Measurements from ENCODE around the gene SASS6.
"Not testable (repeated sequence)": the region's sequence is repeated elsewhere in the genome, so short reads cannot be mapped to it uniquely, and the experiment has no call there.

SASS6 gene

GRCh38 chr1:100070201-100070939 lies 62.4 kb downstream of the SASS6 start:
- Histone ChIP-seq H3K27me3 (ENCODE audit: insufficient read depth, low read length) (no peaks in the 10 kb centered on the region), H3K27ac (ENCODE audit: low read depth, low read length) (no peak overlapping the region), H3K4me1 (ENCODE audit: insufficient read depth, low read length) (no peaks in the 10 kb centered on the region), H3K4me3 (ENCODE audit: low read length) (no peak overlapping the region), H3K9ac (ENCODE audit: low read depth, low read length) (no peak overlapping the region), H3K36me3 (ENCODE audit: insufficient read depth, low read length) (peaks cover 82% of the 10 kb centered on the region), H3K9me3 (ENCODE audit: insufficient read depth, low read depth, low read length) (no peaks in the 10 kb centered on the region)
- WGBS = 92% methylated on average over 4 of the region's 5 CpGs

DNA sequence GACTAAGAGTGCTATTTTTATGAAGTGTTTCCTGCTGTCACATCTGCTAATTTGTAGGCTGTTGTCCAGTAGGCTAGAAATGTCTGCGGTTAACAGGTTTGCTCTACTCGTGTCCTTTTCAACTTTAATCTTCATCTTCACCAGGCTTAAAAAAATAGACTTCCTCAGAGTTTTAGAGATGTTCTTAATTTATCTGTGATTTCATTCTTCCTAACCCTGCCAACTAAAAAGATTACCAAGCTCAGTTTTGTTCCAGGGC lies 66.8 kb downstream of the SASS6 start:
- no peak overlapping the region for H3K4me3 ChIP-seq (ENCODE audit: low read length)
- no peak overlapping the region for H3K9ac ChIP-seq (ENCODE audit: low read depth, low read length)
- WGBS = 91% methylated on average over 2 of the region's 2 CpGs
- no peaks in the 10 kb centered on the region for H3K4me1 ChIP-seq (ENCODE audit: insufficient read depth, low read length)
- H3K27me3 ChIP-seq (ENCODE audit: insufficient read depth, low read length) = no peaks in the 10 kb centered on the region
- no peaks in the 10 kb centered on the region for H3K9me3 ChIP-seq (ENCODE audit: insufficient read depth, low read depth, low read length)
- H3K27ac ChIP-seq (ENCODE audit: low read depth, low read length) = no peak overlapping the region
- H3K36me3 ChIP-seq (ENCODE audit: insufficient read depth, low read length) = peaks cover 85% of the 10 kb centered on the region

DNA sequence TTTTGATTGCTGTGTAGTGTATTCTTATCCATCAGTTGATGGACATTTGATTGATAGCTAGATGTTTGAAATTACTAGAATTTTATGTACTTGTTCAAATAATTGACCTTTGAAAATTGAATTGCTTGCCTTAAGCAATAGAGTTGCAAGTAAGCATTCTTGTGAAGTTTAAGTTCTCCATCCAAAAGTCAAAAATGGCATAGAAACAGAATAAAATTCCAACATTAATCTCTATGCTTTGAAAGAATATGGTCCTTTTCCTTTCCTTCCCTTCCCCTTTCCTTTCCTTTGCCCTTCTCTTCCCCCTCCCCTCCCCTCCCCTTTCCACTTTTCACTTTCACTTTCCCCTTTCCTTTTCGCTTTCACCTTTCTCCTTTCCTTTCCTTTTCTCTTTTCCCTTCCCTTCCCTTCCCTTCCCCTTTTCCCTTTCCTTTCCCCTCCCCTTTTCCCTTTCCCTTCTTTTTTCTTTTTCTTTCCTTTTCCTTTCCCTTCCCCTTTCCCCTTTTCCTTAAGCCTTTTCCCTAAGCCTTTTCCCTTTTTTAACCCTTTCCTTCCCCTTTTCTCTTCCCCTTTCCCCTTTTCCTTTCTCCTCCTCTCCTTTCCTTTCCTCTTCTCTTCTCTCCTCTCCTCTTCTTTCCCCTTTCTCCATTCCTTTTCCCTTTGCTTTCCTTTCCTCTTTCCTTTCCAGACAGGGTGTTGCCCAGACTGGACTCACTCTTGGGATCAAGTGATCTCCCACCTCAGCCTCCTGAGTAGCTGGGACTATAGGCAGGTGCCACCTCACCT lies 67.4 kb downstream of the SASS6 start:
- H3K4me1 ChIP-seq (ENCODE audit: insufficient read depth, low read length) = no peaks in the 10 kb centered on the region
- no peaks in the 10 kb centered on the region for H3K9me3 ChIP-seq (ENCODE audit: insufficient read depth, low read depth, low read length)
- no peaks in the 10 kb centered on the region for H3K27me3 ChIP-seq (ENCODE audit: insufficient read depth, low read length)
- H3K36me3 ChIP-seq (ENCODE audit: insufficient read depth, low read length) = peaks cover 85% of the 10 kb centered on the region
- H3K4me3 ChIP-seq (ENCODE audit: low read length) = no peak overlapping the region
- H3K9ac ChIP-seq (ENCODE audit: low read depth, low read length) = no peak overlapping the region
- H3K27ac ChIP-seq (ENCODE audit: low read depth, low read length) = no peak overlapping the region
- WGBS = 89% methylated on average over 1 of the region's 1 CpG

GRCh38 chr1:100061681-100062080 lies 71.0 kb downstream of the SASS6 start:
- H3K9me3 ChIP-seq (ENCODE audit: insufficient read depth, low read depth, low read length) = no peaks in the 10 kb centered on the region
- no peak overlapping the region for H3K9ac ChIP-seq (ENCODE audit: low read depth, low read length)
- H3K27ac ChIP-seq (ENCODE audit: low read depth, low read length) = no peak overlapping the region
- peaks cover 75% of the 10 kb centered on the region for H3K36me3 ChIP-seq (ENCODE audit: insufficient read depth, low read length)
- no peak overlapping the region for H3K4me3 ChIP-seq (ENCODE audit: low read length)
- no peaks in the 10 kb centered on the region for H3K27me3 ChIP-seq (ENCODE audit: insufficient read depth, low read length)
- no peaks in the 10 kb centered on the region for H3K4me1 ChIP-seq (ENCODE audit: insufficient read depth, low read length)
- WGBS = 100% methylated on average over 1 of the region's 3 CpGs

DNA sequence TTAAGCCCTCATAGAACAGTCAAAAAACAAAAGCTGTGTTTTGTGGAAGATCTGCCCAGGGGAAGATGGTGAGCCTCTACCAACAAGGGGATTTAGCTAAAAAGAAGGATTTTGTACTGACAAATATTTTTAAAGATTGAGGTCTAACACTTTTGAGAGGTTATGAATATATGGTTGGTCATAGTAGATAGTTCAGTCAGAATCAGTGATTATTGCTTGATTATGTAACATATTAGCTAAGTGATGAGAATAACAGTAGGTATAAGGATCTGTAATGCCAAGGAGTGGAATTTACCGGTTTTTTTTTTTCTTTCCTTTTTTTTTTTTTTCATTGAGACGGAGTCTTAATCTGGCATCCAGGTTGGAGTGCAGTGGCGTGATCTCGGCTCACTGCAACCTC lies 79.0 kb downstream of the SASS6 start:
- 94% methylated on average over 4 of the region's 4 CpGs for WGBS
- H3K27me3 ChIP-seq (ENCODE audit: insufficient read depth, low read length) = no peaks in the 10 kb centered on the region
- no peak overlapping the region for H3K9ac ChIP-seq (ENCODE audit: low read depth, low read length)
- peaks cover 21% of the 10 kb centered on the region for H3K36me3 ChIP-seq (ENCODE audit: insufficient read depth, low read length)
- H3K4me3 ChIP-seq (ENCODE audit: low read length) = no peak overlapping the region
- H3K27ac ChIP-seq (ENCODE audit: low read depth, low read length) = no peak overlapping the region
- peaks cover 8% of the 10 kb centered on the region for H3K4me1 ChIP-seq (ENCODE audit: insufficient read depth, low read length)
- H3K9me3 ChIP-seq (ENCODE audit: insufficient read depth, low read depth, low read length) = no peaks in the 10 kb centered on the region

DNA sequence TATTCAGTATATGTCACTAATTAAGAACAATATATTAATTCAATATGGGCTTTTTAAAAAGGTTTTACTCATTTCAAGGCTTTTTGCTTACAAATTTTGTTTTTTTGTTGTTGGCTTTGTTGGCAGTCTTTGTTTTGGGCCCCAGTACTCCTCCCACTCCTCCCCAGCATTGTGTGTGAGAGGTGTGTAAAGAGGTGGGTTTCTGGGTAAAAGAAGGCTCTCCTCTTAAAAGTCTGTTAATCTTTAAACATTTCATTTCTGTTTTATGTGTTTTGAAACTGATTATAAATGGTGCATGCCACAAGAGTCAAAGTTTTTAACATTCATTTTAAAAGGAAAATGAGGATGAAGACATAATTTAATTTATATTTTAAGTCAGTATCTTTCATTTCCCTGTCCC lies 79.6 kb downstream of the SASS6 start:
- Histone ChIP-seq H3K36me3 (ENCODE audit: insufficient read depth, low read length) (peaks cover 15% of the 10 kb centered on the region), H3K9ac (ENCODE audit: low read depth, low read length) (no peak overlapping the region), H3K4me3 (ENCODE audit: low read length) (no peak overlapping the region), H3K4me1 (ENCODE audit: insufficient read depth, low read length) (peaks cover 11% of the 10 kb centered on the region), H3K9me3 (ENCODE audit: insufficient read depth, low read depth, low read length) (no peaks in the 10 kb centered on the region), H3K27ac (ENCODE audit: low read depth, low read length) (no peak overlapping the region), H3K27me3 (ENCODE audit: insufficient read depth, low read length) (no peaks in the 10 kb centered on the region)

- Histone ChIP-seq H3K27ac (ENCODE audit: low read depth, low read length) (no peak overlapping the region), H3K4me1 (ENCODE audit: insufficient read depth, low read length) (peaks cover 13% of the 10 kb centered on the region), H3K4me3 (ENCODE audit: low read length) (no peak overlapping the region), H3K36me3 (ENCODE audit: insufficient read depth, low read length) (peaks cover 9% of the 10 kb centered on the region; the same call in 1 of the 2 replicates), H3K9me3 (ENCODE audit: insufficient read depth, low read depth, low read length) (no peaks in the 10 kb centered on the region), H3K9ac (ENCODE audit: low read depth, low read length) (no peak overlapping the region), H3K27me3 (ENCODE audit: insufficient read depth, low read length) (no peaks in the 10 kb centered on the region)
- 91% methylated on average over 1 of the region's 1 CpG for WGBS
These were observed 80.8 kb downstream of the SASS6 start for GRCh38 chr1:100051893-100052292.

DNA sequence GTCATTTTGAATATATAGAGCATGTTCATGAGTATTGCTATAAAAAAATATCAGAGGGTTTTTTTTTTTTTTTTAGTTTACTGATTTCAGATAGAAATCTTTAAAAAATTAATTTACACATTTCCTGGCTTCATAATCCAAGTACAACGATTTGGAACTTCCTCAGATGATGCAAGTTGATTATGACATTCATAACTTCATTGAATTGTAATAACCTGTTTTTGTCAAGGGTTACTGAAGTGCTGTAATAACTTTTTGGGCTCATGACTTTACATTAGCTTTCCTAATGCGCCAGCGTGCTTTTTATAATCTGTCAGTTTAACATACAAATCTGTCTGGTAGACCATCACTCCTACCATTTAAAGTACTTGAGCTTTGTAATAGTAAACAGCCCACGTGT lies 81.3 kb downstream of the SASS6 start:
- no peak overlapping the region for H3K9ac ChIP-seq (ENCODE audit: low read depth, low read length)
- no peaks in the 10 kb centered on the region for H3K27me3 ChIP-seq (ENCODE audit: insufficient read depth, low read length)
- H3K9me3 ChIP-seq (ENCODE audit: insufficient read depth, low read depth, low read length) = no peaks in the 10 kb centered on the region
- H3K27ac ChIP-seq (ENCODE audit: low read depth, low read length) = no peak overlapping the region
- 93% methylated on average over 2 of the region's 4 CpGs for WGBS
- peaks cover 18% of the 10 kb centered on the region for H3K4me1 ChIP-seq (ENCODE audit: insufficient read depth, low read length)
- H3K4me3 ChIP-seq (ENCODE audit: low read length) = no peak overlapping the region
- peaks cover 9% of the 10 kb centered on the region; the same call in 1 of the 2 replicates for H3K36me3 ChIP-seq (ENCODE audit: insufficient read depth, low read length)

DNA sequence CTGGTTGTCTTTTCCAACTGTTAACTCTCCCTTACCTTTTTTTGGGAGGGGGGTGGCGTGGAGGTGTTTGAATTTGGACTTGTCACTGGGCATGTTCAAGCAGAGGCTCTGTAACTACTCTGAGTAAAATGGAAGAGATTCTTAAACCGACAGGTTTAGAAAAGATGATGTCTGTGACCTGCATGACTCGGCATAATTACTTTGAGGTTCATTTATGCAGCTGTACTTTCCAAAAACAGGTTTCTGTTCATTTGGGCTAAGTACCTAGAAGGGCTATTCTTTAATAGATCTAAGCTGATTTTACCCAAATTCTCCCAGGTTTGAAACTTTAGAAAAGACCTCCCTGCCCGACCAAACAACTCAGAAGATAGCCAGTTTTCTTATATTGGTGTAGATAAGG lies 82.6 kb downstream of the SASS6 start:
- Histone ChIP-seq H3K36me3 (ENCODE audit: insufficient read depth, low read length) (peaks cover 9% of the 10 kb centered on the region; the same call in 1 of the 2 replicates), H3K27me3 (ENCODE audit: insufficient read depth, low read length) (no peaks in the 10 kb centered on the region), H3K4me3 (ENCODE audit: low read length) (no peak overlapping the region), H3K4me1 (ENCODE audit: insufficient read depth, low read length) (peaks cover 19% of the 10 kb centered on the region), H3K27ac (ENCODE audit: low read depth, low read length) (no peak overlapping the region; the same call in 1 of the 2 replicates), H3K9ac (ENCODE audit: low read depth, low read length) (no peak overlapping the region), H3K9me3 (ENCODE audit: insufficient read depth, low read depth, low read length) (no peaks in the 10 kb centered on the region)
- WGBS = 93% methylated on average over 3 of the region's 4 CpGs

- WGBS = 96% methylated on average over 11 of the region's 11 CpGs
- not testable (repeated sequence) for H3K9ac ChIP-seq (ENCODE audit: low read depth, low read length); H3K27me3 ChIP-seq (ENCODE audit: insufficient read depth, low read length); H3K9me3 ChIP-seq (ENCODE audit: insufficient read depth, low read depth, low read length); H3K27ac ChIP-seq (ENCODE audit: low read depth, low read length); H3K4me3 ChIP-seq (ENCODE audit: low read length)
- peaks cover 21% of the 10 kb centered on the region for H3K4me1 ChIP-seq (ENCODE audit: insufficient read depth, low read length)
- H3K36me3 ChIP-seq (ENCODE audit: insufficient read depth, low read length) = peaks cover 17% of the 10 kb centered on the region
These were observed 85.5 kb downstream of the SASS6 start for GRCh38 chr1:100047235-100047708.

- H3K4me3 ChIP-seq (ENCODE audit: low read length) = no peak overlapping the region
- peaks cover 27% of the 10 kb centered on the region for H3K4me1 ChIP-seq (ENCODE audit: insufficient read depth, low read length)
- peaks cover 11% of the 10 kb centered on the region for H3K36me3 ChIP-seq (ENCODE audit: insufficient read depth, low read length)
- H3K9ac ChIP-seq (ENCODE audit: low read depth, low read length) = no peak overlapping the region
- no peak overlapping the region for H3K27ac ChIP-seq (ENCODE audit: low read depth, low read length)
- no peaks in the 10 kb centered on the region for H3K27me3 ChIP-seq (ENCODE audit: insufficient read depth, low read length)
- WGBS = 96% methylated on average over 4 of the region's 5 CpGs
- no peaks in the 10 kb centered on the region for H3K9me3 ChIP-seq (ENCODE audit: insufficient read depth, low read depth, low read length)
These were observed 87.5 kb downstream of the SASS6 start for GRCh38 chr1:100045206-100045605.
